ENCODE data around the gene MED1.
A peak's percentile ranks its signal among the peaks of the same experiment; 100 is the strongest.

Gene MED1

DNA sequence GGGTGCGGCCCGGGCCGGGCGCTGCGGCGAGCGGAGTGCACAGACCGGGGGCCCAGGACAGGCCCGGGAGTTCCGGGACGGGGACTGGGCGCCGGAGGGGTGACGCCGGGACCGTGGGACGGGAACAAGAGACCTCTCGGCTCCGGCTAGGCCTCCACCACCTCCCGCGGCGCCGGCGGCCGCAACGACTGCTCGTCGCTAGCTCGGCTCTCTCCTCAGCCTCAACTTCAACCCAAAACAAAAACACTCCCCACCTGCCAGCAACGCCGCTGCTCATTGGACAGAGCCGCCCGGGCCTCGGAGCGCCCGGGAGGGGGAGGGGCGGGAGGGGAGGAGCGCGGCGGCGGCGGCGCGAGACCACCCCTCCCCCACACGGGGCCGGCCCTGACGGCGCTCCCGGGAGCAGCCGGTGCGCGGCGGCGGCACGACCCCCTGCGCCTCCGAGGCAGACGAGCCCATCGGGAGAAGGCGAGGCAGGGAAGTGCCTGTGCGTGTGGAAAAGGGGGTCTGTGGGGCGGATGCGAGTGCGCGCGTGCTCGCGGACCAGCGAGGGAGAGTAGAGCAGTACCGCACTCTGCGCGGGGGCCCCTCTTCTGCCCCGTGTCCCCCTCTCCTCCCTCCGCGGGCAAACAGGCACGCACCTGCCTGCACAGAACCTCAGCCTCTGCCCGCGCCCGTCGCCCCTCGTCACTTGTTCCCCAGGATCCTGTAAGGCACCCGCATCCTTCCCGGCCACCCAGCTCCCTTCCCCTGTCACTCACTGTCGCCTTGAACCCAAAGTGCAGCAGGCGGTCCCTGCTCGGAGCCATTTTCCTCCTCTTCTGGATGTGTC lies 49.4 kb downstream of the MED1 start, which contains the start of gene FBXL20 (continued):
- TF ChIP-seq, protein P1, sequence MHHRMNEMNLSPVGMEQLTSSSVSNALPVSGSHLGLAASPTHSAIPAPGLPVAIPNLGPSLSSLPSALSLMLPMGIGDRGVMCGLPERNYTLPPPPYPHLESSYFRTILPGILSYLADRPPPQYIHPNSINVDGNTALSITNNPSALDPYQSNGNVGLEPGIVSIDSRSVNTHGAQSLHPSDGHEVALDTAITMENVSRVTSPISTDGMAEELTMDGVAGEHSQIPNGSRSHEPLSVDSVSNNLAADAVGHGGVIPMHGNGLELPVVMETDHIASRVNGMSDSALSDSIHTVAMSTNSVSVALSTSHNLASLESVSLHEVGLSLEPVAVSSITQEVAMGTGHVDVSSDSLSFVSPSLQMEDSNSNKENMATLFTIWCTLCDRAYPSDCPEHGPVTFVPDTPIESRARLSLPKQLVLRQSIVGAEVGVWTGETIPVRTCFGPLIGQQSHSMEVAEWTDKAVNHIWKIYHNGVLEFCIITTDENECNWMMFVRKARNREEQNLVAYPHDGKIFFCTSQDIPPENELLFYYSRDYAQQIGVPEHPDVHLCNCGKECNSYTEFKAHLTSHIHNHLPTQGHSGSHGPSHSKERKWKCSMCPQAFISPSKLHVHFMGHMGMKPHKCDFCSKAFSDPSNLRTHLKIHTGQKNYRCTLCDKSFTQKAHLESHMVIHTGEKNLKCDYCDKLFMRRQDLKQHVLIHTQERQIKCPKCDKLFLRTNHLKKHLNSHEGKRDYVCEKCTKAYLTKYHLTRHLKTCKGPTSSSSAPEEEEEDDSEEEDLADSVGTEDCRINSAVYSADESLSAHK (tag by site-specific recombination; IDR thresholded peaks at IDR 0.05): peak; percentile 32; the same call in 1 of the 2 replicates
- TF ChIP-seq GLI4 (tag by site-specific recombination; IDR thresholded peaks at IDR 0.05): no peak
- peak; percentile 75; the same call in 1 of the 2 replicates for TF ChIP-seq ZNF785 (tag by site-specific recombination; IDR thresholded peaks at IDR 0.05)
- TF ChIP-seq ZNF404 (tag by site-specific recombination; IDR thresholded peaks at IDR 0.05): no peak
- TF ChIP-seq, protein P2, sequence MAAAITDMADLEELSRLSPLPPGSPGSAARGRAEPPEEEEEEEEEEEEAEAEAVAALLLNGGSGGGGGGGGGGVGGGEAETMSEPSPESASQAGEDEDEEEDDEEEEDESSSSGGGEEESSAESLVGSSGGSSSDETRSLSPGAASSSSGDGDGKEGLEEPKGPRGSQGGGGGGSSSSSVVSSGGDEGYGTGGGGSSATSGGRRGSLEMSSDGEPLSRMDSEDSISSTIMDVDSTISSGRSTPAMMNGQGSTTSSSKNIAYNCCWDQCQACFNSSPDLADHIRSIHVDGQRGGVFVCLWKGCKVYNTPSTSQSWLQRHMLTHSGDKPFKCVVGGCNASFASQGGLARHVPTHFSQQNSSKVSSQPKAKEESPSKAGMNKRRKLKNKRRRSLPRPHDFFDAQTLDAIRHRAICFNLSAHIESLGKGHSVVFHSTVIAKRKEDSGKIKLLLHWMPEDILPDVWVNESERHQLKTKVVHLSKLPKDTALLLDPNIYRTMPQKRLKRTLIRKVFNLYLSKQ (tag by site-specific recombination; IDR thresholded peaks at IDR 0.05; ENCODE audit: borderline replicate concordance): no peak
- TF ChIP-seq ZNF843 (tag by site-specific recombination; IDR thresholded peaks at IDR 0.05): peak; percentile 41
- TF ChIP-seq ZNF777 (tag by site-specific recombination; IDR thresholded peaks at IDR 0.05; ENCODE audit: borderline replicate concordance): no peak
- no peak for TF ChIP-seq HOXA7 (CRISPR knock-in tag; IDR thresholded peaks at IDR 0.05; ENCODE audit: borderline replicate concordance)
- TF ChIP-seq ZSCAN30 (tag by site-specific recombination; IDR thresholded peaks at IDR 0.05): peak; percentile 61
- no peak for TF ChIP-seq MEIS1 (CRISPR knock-in tag; IDR thresholded peaks at IDR 0.05; ENCODE audit: borderline replicate concordance)
- TF ChIP-seq SP2 (tag by site-specific recombination; IDR thresholded peaks at IDR 0.05): peak; percentile 65
- 0 out of 2 replicates have a peak, but pooled peaks have one; percentile 14 for TF ChIP-seq ZNF629 (tag by site-specific recombination; IDR thresholded peaks at IDR 0.05)
- TF ChIP-seq ZNF155 (tag by site-specific recombination; IDR thresholded peaks at IDR 0.05): no peak
- no peak for TF ChIP-seq BCL11A (tag by site-specific recombination; IDR thresholded peaks at IDR 0.05; ENCODE audit: low read depth)
- peak; percentile 79 for TF ChIP-seq ZNF76 (tag by site-specific recombination; IDR thresholded peaks at IDR 0.05; ENCODE audit: borderline replicate concordance, low read depth)
- peak; percentile 38 for TF ChIP-seq ZNF501 (tag by site-specific recombination; IDR thresholded peaks at IDR 0.05)
- TF ChIP-seq, protein P3, sequence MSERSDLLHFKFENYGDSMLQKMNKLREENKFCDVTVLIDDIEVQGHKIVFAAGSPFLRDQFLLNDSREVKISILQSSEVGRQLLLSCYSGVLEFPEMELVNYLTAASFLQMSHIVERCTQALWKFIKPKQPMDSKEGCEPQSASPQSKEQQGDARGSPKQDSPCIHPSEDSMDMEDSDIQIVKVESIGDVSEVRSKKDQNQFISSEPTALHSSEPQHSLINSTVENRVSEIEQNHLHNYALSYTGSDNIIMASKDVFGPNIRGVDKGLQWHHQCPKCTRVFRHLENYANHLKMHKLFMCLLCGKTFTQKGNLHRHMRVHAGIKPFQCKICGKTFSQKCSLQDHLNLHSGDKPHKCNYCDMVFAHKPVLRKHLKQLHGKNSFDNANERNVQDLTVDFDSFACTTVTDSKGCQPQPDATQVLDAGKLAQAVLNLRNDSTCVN (tag by site-specific recombination; optimal IDR thresholded peaks at IDR 0.05): peak; percentile 96
- TF ChIP-seq, protein P4, sequence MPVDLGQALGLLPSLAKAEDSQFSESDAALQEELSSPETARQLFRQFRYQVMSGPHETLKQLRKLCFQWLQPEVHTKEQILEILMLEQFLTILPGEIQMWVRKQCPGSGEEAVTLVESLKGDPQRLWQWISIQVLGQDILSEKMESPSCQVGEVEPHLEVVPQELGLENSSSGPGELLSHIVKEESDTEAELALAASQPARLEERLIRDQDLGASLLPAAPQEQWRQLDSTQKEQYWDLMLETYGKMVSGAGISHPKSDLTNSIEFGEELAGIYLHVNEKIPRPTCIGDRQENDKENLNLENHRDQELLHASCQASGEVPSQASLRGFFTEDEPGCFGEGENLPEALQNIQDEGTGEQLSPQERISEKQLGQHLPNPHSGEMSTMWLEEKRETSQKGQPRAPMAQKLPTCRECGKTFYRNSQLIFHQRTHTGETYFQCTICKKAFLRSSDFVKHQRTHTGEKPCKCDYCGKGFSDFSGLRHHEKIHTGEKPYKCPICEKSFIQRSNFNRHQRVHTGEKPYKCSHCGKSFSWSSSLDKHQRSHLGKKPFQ (tag by site-specific recombination; IDR thresholded peaks at IDR 0.05): no peak
- peak; percentile 67 for TF ChIP-seq IKZF3 (tag by site-specific recombination; IDR thresholded peaks at IDR 0.05)
- TF ChIP-seq, protein P5, sequence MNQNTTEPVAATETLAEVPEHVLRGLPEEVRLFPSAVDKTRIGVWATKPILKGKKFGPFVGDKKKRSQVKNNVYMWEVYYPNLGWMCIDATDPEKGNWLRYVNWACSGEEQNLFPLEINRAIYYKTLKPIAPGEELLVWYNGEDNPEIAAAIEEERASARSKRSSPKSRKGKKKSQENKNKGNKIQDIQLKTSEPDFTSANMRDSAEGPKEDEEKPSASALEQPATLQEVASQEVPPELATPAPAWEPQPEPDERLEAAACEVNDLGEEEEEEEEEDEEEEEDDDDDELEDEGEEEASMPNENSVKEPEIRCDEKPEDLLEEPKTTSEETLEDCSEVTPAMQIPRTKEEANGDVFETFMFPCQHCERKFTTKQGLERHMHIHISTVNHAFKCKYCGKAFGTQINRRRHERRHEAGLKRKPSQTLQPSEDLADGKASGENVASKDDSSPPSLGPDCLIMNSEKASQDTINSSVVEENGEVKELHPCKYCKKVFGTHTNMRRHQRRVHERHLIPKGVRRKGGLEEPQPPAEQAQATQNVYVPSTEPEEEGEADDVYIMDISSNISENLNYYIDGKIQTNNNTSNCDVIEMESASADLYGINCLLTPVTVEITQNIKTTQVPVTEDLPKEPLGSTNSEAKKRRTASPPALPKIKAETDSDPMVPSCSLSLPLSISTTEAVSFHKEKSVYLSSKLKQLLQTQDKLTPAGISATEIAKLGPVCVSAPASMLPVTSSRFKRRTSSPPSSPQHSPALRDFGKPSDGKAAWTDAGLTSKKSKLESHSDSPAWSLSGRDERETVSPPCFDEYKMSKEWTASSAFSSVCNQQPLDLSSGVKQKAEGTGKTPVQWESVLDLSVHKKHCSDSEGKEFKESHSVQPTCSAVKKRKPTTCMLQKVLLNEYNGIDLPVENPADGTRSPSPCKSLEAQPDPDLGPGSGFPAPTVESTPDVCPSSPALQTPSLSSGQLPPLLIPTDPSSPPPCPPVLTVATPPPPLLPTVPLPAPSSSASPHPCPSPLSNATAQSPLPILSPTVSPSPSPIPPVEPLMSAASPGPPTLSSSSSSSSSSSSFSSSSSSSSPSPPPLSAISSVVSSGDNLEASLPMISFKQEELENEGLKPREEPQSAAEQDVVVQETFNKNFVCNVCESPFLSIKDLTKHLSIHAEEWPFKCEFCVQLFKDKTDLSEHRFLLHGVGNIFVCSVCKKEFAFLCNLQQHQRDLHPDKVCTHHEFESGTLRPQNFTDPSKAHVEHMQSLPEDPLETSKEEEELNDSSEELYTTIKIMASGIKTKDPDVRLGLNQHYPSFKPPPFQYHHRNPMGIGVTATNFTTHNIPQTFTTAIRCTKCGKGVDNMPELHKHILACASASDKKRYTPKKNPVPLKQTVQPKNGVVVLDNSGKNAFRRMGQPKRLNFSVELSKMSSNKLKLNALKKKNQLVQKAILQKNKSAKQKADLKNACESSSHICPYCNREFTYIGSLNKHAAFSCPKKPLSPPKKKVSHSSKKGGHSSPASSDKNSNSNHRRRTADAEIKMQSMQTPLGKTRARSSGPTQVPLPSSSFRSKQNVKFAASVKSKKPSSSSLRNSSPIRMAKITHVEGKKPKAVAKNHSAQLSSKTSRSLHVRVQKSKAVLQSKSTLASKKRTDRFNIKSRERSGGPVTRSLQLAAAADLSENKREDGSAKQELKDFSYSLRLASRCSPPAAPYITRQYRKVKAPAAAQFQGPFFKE (tag by site-specific recombination; IDR thresholded peaks at IDR 0.05; ENCODE audit: borderline replicate concordance): 0 out of 2 replicates have a peak, but pooled peaks have one; percentile 67
- TF ChIP-seq, protein P6, sequence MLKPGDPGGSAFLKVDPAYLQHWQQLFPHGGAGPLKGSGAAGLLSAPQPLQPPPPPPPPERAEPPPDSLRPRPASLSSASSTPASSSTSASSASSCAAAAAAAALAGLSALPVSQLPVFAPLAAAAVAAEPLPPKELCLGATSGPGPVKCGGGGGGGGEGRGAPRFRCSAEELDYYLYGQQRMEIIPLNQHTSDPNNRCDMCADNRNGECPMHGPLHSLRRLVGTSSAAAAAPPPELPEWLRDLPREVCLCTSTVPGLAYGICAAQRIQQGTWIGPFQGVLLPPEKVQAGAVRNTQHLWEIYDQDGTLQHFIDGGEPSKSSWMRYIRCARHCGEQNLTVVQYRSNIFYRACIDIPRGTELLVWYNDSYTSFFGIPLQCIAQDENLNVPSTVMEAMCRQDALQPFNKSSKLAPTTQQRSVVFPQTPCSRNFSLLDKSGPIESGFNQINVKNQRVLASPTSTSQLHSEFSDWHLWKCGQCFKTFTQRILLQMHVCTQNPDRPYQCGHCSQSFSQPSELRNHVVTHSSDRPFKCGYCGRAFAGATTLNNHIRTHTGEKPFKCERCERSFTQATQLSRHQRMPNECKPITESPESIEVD (tag by site-specific recombination; IDR thresholded peaks at IDR 0.05): peak; percentile 8; the same call in 1 of the 2 replicates
- TF ChIP-seq, protein P7, sequence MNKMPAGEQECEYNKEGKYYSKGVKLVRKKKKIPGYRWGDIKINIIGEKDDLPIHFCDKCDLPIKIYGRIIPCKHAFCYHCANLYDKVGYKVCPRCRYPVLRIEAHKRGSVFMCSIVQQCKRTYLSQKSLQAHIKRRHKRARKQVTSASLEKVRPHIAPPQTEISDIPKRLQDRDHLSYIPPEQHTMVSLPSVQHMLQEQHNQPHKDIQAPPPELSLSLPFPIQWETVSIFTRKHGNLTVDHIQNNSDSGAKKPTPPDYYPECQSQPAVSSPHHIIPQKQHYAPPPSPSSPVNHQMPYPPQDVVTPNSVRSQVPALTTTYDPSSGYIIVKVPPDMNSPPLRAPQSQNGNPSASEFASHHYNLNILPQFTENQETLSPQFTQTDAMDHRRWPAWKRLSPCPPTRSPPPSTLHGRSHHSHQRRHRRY (tag by site-specific recombination; IDR thresholded peaks at IDR 0.05): no peak

Measured in HEK293 (cell line).